Erythroblast (primary cell): Measurements from ENCODE around the gene C2CD4D.

Experiments
- GATA1 ChIP-seq: IDR thresholded peaks from 2 replicates; pipeline ENCODE4 v1.6.1; 2011; ENCODE audit warnings: low read depth, mild to moderate bottlenecking, control low read depth, low read length, moderate library complexity
- POLR2A ChIP-seq: IDR thresholded peaks from 2 replicates; pipeline ENCODE4 v1.6.1; 2011; ENCODE audit warnings: mild to moderate bottlenecking, low read length

- TF ChIP-seq POLR2A (no peak), GATA1 (no peak)
Measured at GRCh38 chr1:151846686-151847237, 7.1 kb upstream of the C2CD4D start.
